Ovary (tissue), 3 donors: Measurements from ENCODE around the gene SLC39A13.

Experiments used
- EP300 ChIP-seq: sonication (generic); formaldehyde crosslinking; IDR thresholded peaks from one replicate; pipeline ENCODE4 v1.6.1; 2017; ENCODE audit warnings: antibody characterized with exemption
- TF ChIP-seq, protein P1 (sequence below), 3 donors: fragments of 450-650 bp in 2 of 3; fragments of 200-600 bp in 1 of 3; IDR thresholded peaks; one replicate each; pipeline versions ENCODE4 v1.5.1 to v1.8.0; 2016 to 2022; ENCODE audit warnings: antibody characterized with exemption in 3 of 3, mild to moderate bottlenecking in 1 of 3
- donor health status: DM: no; HTN: no; CAD: no.

DNA sequence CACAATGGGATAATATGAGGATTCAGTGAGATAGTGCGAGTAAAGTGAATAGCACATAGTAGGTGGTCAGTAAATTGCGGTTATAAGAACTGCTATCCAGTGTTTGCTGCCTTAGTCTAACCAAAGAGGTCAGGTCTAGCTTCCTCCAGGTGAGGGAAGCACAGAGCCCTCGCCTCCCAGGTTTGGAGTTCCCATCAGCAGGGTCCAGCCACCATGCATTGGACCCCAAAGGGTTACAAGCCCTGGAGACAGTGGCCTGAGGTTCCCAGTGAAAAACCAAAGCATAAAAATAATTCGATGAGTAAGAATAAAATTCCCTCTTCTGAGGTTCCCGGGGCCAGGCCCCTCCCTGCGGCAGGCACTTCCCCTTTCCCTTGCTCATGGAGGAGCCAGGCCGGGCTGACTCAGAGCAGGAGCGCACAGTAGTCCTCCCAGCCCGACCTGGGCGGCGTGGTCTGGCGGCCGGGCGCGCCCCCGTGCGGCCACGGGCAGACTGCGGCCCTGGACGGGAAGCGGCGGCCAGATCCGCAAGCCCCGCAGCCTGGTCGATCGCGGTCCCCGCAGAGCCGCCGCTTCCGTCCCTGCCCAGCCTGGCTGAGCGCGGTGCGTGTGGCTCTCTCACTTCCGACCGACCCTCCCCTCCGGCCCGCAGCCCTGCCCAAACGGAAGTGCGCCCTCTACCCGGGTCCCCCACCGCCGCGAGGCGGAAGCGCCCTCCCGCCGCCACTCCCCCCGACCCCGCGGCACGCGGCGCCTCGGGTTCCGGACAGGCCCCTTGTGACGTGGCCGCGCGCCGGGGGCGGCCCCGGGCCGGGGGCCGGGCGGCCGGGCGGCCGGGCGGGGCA, at the start of gene SLC39A13:
- no peak for TF ChIP-seq EP300
- TF ChIP-seq, protein P1, sequence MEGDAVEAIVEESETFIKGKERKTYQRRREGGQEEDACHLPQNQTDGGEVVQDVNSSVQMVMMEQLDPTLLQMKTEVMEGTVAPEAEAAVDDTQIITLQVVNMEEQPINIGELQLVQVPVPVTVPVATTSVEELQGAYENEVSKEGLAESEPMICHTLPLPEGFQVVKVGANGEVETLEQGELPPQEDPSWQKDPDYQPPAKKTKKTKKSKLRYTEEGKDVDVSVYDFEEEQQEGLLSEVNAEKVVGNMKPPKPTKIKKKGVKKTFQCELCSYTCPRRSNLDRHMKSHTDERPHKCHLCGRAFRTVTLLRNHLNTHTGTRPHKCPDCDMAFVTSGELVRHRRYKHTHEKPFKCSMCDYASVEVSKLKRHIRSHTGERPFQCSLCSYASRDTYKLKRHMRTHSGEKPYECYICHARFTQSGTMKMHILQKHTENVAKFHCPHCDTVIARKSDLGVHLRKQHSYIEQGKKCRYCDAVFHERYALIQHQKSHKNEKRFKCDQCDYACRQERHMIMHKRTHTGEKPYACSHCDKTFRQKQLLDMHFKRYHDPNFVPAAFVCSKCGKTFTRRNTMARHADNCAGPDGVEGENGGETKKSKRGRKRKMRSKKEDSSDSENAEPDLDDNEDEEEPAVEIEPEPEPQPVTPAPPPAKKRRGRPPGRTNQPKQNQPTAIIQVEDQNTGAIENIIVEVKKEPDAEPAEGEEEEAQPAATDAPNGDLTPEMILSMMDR (IDR thresholded peaks at IDR 0.05), result peak; percentile 85 to 98 (median 98)
